ENCODE data around the gene OR5H15.
"Not testable (repeated sequence)": the region's sequence is repeated elsewhere in the genome, so short reads cannot be mapped to it uniquely, and the experiment has no call there.

OR5H15 gene

GRCh38 chr3:98172621-98173020, 6.1 kb downstream of the OR5H15 start:
- Histone ChIP-seq H3K9me3 (ENCODE audit: severe bottlenecking) (peaks cover 3% of the 10 kb centered on the region), H3K4me3 (ENCODE audit: severe bottlenecking) (no peak overlapping the region), H3K27ac (ENCODE audit: poor library complexity, severe bottlenecking) (no peak overlapping the region), H3K4me1 (ENCODE audit: insufficient read depth, poor library complexity, severe bottlenecking) (no peaks in the 10 kb centered on the region), H3K27me3 (ENCODE audit: insufficient read depth, poor library complexity, severe bottlenecking) (no peaks in the 10 kb centered on the region), H3K36me3 (ENCODE audit: low read depth) (no peaks in the 10 kb centered on the region)
- no peak for ATAC-seq (ENCODE audit: low read depth)
- DNase-seq (ENCODE audit: low spot score), result no peak
- TF ChIP-seq CTCF (IDR thresholded peaks at IDR 0.05; ENCODE audit: poor library complexity, severe bottlenecking), result no peak

- ATAC-seq (ENCODE audit: low read depth) (no peak), DNase-seq (ENCODE audit: low spot score) (no peak)
- Histone ChIP-seq H3K27ac (ENCODE audit: poor library complexity, severe bottlenecking) (no peak overlapping the region), H3K27me3 (ENCODE audit: insufficient read depth, poor library complexity, severe bottlenecking) (no peaks in the 10 kb centered on the region), H3K9me3 (ENCODE audit: severe bottlenecking) (no peaks in the 10 kb centered on the region), H3K4me3 (ENCODE audit: severe bottlenecking) (no peak overlapping the region), H3K4me1 (ENCODE audit: insufficient read depth, poor library complexity, severe bottlenecking) (no peaks in the 10 kb centered on the region), H3K36me3 (ENCODE audit: low read depth) (no peaks in the 10 kb centered on the region)
- no peak for TF ChIP-seq CTCF (IDR thresholded peaks at IDR 0.05; ENCODE audit: poor library complexity, severe bottlenecking)
These were observed 13.9 kb downstream of the OR5H15 start for GRCh38 chr3:98180319-98180890.

- H3K4me1 ChIP-seq (ENCODE audit: insufficient read depth, poor library complexity, severe bottlenecking), result no peaks in the 10 kb centered on the region
- H3K36me3 ChIP-seq (ENCODE audit: low read depth), result no peaks in the 10 kb centered on the region
- no peaks in the 10 kb centered on the region for H3K27me3 ChIP-seq (ENCODE audit: insufficient read depth, poor library complexity, severe bottlenecking)
- DNase-seq (ENCODE audit: low spot score), result no peak
- H3K9me3 ChIP-seq (ENCODE audit: severe bottlenecking), result no peaks in the 10 kb centered on the region
- no peak overlapping the region for H3K4me3 ChIP-seq (ENCODE audit: severe bottlenecking)
- H3K27ac ChIP-seq (ENCODE audit: poor library complexity, severe bottlenecking), result no peak overlapping the region
- TF ChIP-seq CTCF (IDR thresholded peaks at IDR 0.05; ENCODE audit: poor library complexity, severe bottlenecking), result no peak
- no peak for ATAC-seq (ENCODE audit: low read depth)
These were observed 15.7 kb downstream of the OR5H15 start for GRCh38 chr3:98182196-98182595.

GRCh38 chr3:98185180-98185579, 18.7 kb downstream of the OR5H15 start:
- Histone ChIP-seq H3K36me3 (ENCODE audit: low read depth) (no peaks in the 10 kb centered on the region), H3K27ac (ENCODE audit: poor library complexity, severe bottlenecking) (no peak overlapping the region), H3K4me3 (ENCODE audit: severe bottlenecking) (no peak overlapping the region), H3K4me1 (ENCODE audit: insufficient read depth, poor library complexity, severe bottlenecking) (no peaks in the 10 kb centered on the region), H3K27me3 (ENCODE audit: insufficient read depth, poor library complexity, severe bottlenecking) (no peaks in the 10 kb centered on the region), H3K9me3 (ENCODE audit: severe bottlenecking) (no peaks in the 10 kb centered on the region)
- no peak for DNase-seq (ENCODE audit: low spot score)
- ATAC-seq (ENCODE audit: low read depth), result no peak; the same call in 2 of the 3 replicates
- TF ChIP-seq CTCF (IDR thresholded peaks at IDR 0.05; ENCODE audit: poor library complexity, severe bottlenecking), result peak; percentile 23

GRCh38 chr3:98188545-98188944, 22.0 kb downstream of the OR5H15 start:
- no peaks in the 10 kb centered on the region for H3K9me3 ChIP-seq (ENCODE audit: severe bottlenecking)
- peak; percentile 59; the same call in 1 of the 3 replicates for ATAC-seq (ENCODE audit: low read depth)
- no peak overlapping the region for H3K27ac ChIP-seq (ENCODE audit: poor library complexity, severe bottlenecking)
- H3K36me3 ChIP-seq (ENCODE audit: low read depth), result no peaks in the 10 kb centered on the region
- no peak overlapping the region for H3K4me3 ChIP-seq (ENCODE audit: severe bottlenecking)
- DNase-seq (ENCODE audit: low spot score), result no peak
- TF ChIP-seq CTCF (IDR thresholded peaks at IDR 0.05; ENCODE audit: poor library complexity, severe bottlenecking), result peak; percentile 53
- no peaks in the 10 kb centered on the region for H3K27me3 ChIP-seq (ENCODE audit: insufficient read depth, poor library complexity, severe bottlenecking)
- H3K4me1 ChIP-seq (ENCODE audit: insufficient read depth, poor library complexity, severe bottlenecking), result no peaks in the 10 kb centered on the region

GRCh38 chr3:98190911-98191310, 24.4 kb downstream of the OR5H15 start:
- DNase-seq (ENCODE audit: low spot score); H3K4me1 ChIP-seq (ENCODE audit: insufficient read depth, poor library complexity, severe bottlenecking); H3K9me3 ChIP-seq (ENCODE audit: severe bottlenecking); H3K36me3 ChIP-seq (ENCODE audit: low read depth); H3K27ac ChIP-seq (ENCODE audit: poor library complexity, severe bottlenecking); ATAC-seq (ENCODE audit: low read depth); H3K4me3 ChIP-seq (ENCODE audit: severe bottlenecking); H3K27me3 ChIP-seq (ENCODE audit: insufficient read depth, poor library complexity, severe bottlenecking): not testable (repeated sequence)

- H3K27me3 ChIP-seq (ENCODE audit: insufficient read depth, poor library complexity, severe bottlenecking); H3K36me3 ChIP-seq (ENCODE audit: low read depth); H3K4me1 ChIP-seq (ENCODE audit: insufficient read depth, poor library complexity, severe bottlenecking); H3K9me3 ChIP-seq (ENCODE audit: severe bottlenecking); DNase-seq (ENCODE audit: low spot score); ATAC-seq (ENCODE audit: low read depth); H3K27ac ChIP-seq (ENCODE audit: poor library complexity, severe bottlenecking); H3K4me3 ChIP-seq (ENCODE audit: severe bottlenecking): not testable (repeated sequence)
These were observed 29.8 kb downstream of the OR5H15 start for GRCh38 chr3:98196293-98196692.

Measured in RWPE2 (cell line).